HG03432 (cell line): Measurements from ENCODE around the gene TSHZ1.

Experiments
- ATAC-seq: cut with Tn5 transposase; IDR thresholded peaks from one replicate; pipeline ENCODE4 v1.9.1; 2021; ENCODE audit warnings: mild to moderate bottlenecking, moderate library complexity; ENCODE audit not compliant: unreplicated experiment

TSHZ1 gene

DNA sequence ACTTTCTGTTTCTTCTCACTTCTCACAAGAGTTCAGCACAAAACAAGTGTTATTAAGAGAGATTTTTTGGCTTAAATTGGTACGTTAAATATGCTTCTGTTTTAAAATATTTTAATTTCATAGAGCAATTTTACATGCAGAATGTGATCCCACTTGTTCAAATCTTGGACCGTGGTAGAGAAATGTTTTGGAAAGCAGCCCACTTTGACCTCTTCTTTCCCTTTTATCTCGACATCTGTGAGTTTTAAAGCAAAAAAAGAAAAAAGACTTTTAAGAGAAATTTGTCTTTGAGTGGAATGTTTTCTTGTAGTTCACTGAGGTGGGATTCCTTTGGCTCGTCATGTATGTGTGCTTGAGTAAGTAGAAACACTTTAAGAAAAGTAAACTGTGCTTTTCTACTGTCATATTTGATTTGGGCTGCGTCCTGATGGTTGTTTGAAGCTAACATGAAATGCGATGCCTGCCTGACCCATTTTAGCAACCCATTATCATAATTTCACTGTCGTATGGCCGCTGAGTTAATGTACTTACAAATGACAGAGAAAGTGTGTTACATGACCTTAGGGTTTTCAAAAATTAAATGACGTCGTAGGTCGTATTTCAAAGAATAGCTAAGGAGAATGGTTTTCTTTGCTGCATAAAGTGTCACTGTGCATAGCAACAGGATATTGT lies 54.5 kb downstream of the TSHZ1 start:
- ATAC-seq, result no peak

GRCh38 chr18:75265872-75266271 lies 55.3 kb downstream of the TSHZ1 start:
- no peak for ATAC-seq

- peak; percentile 90 for ATAC-seq
Measured at GRCh38 chr18:75267643-75268363, 57.2 kb downstream of the TSHZ1 start.

DNA sequence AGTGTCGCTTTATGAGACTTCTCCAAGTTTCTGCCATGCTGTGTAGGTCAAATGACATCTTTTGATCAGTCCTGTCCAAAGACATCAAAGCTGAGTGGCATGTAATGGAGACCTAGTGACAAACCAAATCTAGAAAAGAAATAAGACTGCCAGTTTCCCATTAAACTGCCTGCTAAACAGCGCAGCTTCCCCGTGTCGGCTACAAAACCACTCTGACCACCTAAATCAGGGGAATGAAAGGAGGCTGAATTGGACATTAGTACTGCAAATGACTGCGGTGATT lies 57.7 kb downstream of the TSHZ1 start:
- ATAC-seq, result no peak

DNA sequence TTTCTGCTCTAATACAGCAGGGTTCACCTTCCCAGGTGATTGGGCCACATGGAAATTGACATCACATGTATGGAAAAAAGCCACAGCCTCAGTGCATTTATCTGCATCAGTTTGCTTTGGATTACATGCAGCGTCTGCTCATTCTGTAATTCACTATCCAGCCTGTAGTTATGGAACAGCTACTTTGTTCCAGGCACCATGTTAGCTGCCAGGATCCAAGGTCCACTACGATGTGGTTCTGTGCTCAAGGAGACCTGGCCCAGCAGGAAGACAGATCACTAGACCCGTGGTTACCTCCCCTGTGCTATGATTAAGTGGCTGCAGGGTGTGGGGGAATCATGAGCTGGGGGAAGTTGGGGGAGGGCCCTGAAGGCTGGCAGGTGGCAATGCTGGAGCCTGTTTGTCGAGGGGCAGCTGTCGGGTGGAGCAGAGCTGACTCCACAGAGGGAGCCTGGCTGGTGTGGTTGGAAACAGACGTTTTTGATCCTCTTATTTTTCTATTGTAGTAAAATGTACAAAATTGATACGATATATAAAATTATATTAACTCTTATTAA lies 58.6 kb downstream of the TSHZ1 start:
- no peak for ATAC-seq

GRCh38 chr18:75269696-75270095 lies 59.1 kb downstream of the TSHZ1 start:
- no peak for ATAC-seq

DNA sequence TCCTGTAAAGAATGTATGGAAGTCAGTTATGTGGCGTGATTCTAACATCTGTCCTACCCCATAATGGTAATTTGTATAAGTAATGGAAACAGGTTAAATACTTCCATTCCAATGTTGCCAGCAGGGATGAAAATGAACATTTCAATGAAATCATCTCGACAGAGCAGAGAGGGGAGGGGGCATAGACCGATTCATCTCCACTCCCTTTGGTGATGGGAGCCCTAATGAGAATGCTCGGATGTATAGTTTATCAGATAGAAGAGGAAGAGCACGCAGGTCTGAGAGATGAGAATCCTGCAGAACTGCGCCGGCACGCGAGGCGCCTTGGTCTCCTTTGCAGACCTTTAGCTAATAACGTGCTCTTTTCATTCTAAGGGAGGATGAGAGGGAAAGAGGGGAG lies 61.4 kb downstream of the TSHZ1 start:
- no peak for ATAC-seq

DNA sequence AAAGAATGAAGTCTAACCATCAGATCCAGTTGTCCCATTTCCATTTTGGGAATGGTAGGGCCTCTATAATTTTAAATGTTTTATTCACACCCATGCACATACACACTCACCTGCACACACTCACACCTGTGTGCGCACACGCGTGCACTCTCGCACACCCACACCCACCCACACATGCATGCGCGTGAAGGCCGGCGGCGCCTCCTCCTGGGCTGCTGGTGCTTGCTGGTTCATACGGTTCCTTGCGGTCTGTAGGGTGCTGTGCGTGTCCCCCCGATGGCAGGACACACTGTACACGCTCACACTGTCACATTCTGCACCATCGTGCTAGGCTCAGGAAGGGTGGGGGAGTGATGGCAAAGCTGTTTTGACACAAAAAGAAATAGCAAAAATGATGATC lies 63.2 kb downstream of the TSHZ1 start:
- no peak for ATAC-seq

- ATAC-seq, result no peak
Measured at GRCh38 chr18:75275226-75275625, 64.6 kb downstream of the TSHZ1 start.

- no peak for ATAC-seq
Measured at GRCh38 chr18:75276818-75277609, 66.4 kb downstream of the TSHZ1 start.

DNA sequence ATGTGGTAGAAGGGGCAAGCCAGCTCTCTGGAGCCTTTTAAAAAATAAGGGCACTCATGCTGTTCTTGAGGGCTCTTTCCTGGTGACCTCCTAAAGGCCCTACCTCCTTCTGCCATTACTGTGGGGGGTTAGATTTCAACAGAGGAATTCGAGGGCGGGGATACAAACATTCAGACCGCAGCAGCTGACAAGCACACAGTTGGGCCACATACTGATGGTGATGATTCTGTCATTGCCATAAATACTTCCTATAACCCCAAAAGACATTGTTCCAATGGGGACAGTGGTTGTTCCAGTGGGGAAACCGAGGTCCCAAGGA lies 67.0 kb downstream of the TSHZ1 start:
- no peak for ATAC-seq

DNA sequence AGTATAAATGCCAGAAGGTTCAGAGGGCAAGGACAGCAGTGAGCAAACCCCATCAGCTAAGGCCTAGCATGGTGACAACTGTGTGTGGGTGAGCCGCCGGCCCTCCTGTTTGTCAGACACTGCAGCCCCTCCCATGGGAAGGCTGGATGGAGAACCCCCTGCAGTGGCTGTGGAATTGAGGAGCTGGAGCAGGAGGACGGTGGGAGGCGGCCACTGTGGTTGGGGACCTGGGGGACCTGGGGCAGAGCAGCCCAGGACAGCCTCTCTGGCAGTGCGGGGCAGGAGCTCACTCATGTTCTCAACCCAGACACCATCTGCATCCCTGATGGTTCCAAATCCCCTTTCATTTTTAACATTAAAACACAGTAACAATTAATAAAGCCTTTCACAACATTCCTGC lies 68.8 kb downstream of the TSHZ1 start:
- no peak for ATAC-seq

GRCh38 chr18:75280427-75281280 lies 70.1 kb downstream of the TSHZ1 start:
- ATAC-seq, result no peak

- ATAC-seq, result no peak
Measured at GRCh38 chr18:75282746-75283145, 72.1 kb downstream of the TSHZ1 start.

DNA sequence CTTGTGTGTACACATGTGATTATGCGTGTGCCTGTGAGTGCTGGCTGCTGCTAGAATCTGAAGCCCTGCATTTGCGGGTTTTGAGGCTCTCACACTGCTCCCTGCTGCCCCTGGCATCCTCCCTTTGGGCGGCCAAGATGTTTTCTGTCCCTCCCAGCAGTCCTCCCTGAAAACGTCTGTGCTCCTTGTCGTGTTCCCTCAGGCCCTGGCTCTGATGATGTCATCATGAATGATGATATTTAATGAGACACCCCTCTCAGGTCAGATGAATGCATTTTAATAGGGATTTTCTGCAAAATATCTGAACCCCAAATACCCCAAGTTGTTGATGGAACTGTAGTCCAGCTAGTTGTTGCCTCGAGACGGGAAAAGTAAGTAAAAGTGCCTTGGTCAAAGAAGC lies 73.1 kb downstream of the TSHZ1 start:
- no peak for ATAC-seq

DNA sequence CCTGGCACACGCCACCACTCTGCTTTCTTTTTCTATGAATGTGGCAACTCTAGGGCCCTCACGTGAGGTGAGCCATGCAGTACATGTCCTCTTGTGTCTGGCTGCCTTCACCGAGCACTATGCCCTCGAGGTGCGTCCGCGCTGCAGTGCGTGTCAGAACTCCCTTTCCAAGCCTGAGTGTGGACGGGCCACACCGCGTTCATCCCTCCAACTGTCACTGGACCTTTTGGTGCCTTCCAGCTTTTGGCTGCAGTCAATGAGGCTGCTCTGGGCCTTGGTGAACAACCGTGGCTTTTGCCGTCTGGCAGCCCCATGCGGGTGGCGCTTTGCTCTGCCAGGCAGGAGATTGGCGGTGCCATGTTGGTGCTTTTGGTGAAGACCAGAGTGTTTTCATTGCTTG lies 74.0 kb downstream of the TSHZ1 start:
- no peak for ATAC-seq

- ATAC-seq, result no peak
Measured at GRCh38 chr18:75285876-75286275, 75.3 kb downstream of the TSHZ1 start.

DNA sequence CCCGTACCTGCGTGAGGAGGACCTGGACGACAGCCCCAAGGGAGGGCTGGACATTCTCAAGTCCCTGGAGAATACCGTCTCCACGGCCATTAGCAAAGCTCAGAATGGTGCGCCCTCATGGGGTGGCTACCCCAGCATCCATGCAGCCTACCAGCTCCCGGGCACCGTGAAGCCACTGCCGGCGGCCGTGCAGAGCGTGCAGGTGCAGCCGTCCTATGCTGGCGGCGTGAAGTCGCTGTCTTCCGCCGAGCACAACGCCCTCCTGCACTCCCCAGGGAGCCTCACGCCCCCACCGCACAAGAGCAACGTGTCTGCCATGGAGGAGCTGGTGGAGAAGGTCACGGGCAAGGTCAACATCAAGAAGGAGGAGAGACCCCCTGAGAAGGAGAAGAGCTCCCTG lies 76.4 kb downstream of the TSHZ1 start:
- ATAC-seq, result no peak

- no peak for ATAC-seq
Measured at GRCh38 chr18:75287700-75288099, 77.1 kb downstream of the TSHZ1 start.

GRCh38 chr18:75289761-75290160 lies 79.2 kb downstream of the TSHZ1 start:
- no peak for ATAC-seq

GRCh38 chr18:75290737-75291358 lies 80.3 kb downstream of the TSHZ1 start:
- no peak for ATAC-seq
